Stimulated activated CD8-positive, alpha-beta memory T cell treated with anti-CD3 and anti-CD28 coated beads, Interleukin-15, amount 100 ng/mL, for 24 hours (primary cell): ENCODE results near the gene S100A7.
"Not testable (repeated sequence)": the region's sequence is repeated elsewhere in the genome, so short reads cannot be mapped to it uniquely, and the experiment has no call there.

Experiments
- DNase-seq: peaks from one replicate; pipeline ENCODE4 v3.0.0-alpha.2; 2020; ENCODE audit warnings: low read depth

Gene S100A7

DNA sequence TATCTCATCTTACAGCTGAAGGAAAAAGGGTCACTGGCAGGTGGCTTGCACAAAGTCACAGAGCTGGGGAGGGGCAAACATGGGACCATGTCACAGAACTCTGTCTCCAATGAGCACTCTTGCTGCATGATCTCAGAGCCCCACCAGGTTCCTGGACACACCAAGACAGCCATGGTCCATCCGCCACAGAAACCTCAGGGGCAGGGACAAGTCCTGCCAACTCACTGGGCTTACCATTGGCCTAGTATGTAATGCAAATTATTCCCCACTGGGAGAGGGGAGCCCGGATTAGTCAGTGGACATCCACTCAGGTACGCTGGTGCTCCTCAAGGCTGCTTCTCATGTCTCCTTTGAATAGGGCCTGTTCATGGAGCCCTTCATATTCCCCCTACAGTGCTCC is 29.9 kb downstream of the S100A7 start:
- DNase-seq = no peak

DNA sequence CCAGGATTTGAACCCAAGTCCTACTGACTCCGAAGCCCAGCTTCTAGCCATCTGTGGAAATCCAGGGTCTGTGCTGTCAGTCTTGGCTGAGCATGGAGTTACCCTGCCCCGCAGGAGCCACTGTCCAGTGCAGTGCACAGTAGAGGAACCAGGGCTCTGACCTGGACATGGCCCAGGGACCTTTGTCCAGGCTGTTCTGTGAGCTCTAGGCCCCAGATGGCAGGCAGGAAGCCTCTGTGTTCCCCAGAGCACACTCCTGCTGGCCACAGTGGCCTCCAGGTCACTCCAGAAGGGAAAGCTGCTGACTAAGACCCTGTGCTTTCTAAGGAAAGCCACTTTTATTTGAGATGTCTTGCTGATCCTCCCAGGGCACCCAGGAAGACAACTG is 30.3 kb downstream of the S100A7 start:
- no peak for DNase-seq

DNA sequence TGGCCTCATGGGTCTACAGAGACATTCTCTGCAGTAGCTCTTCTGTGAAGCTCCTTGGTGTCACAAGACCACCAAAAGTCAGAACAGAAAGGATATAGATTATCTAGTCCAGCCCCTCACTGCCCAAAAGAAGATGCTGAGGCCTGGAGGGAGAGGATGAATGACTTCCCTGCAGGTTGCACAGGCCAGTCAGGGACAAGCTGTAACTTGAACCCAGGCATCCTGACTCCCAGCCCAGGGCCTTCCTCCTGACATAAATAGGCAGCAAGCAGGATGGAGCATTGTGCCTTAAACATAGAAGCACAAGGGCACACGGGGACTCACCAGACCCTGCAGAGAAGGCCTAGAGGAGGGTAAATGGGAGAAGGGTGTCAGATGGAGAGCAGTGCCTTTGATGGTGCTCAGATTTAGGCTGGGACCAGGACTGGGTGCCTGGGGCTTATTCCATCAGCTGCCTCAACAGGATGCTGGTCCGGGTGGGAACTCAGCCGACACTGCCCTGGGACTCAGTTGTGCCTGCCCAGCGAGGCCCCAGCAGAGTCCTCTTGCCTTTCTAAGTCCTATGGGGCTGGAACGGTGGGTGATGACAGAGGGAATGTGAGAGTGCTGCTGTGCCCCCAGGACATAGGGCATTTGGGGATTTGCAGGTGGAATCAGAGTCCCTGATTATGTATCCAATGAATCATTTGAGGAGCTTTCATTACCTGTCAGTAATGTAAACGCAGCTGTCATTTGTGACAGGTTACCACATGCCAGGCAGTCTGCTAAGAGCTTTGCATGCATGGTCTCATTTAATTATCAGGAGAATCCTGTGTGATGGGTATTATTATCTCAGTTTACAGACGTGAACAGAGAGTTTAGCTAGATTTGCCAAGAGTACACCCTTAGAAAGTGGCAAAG is 30.9 kb downstream of the S100A7 start:
- no peak for DNase-seq

DNA sequence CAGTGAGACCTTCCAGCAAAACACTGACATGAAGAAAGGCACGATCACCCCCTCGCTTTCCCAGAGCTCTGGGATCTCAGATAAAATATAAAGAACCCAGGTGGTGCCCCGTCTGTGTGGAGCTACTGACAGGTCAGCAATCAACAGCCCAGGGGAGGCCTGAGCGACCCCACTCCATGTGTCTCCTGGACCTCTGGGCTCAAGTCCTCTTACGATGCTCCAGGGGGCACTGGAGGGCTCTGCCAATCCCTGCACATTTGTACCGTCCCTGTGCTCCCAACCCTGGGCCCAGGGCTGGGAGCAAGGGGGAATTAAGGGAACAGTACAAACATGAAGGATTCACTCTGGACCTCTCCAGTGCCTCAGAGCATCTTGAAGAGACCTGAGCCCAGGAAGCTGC is 31.7 kb downstream of the S100A7 start:
- no peak for DNase-seq

DNA sequence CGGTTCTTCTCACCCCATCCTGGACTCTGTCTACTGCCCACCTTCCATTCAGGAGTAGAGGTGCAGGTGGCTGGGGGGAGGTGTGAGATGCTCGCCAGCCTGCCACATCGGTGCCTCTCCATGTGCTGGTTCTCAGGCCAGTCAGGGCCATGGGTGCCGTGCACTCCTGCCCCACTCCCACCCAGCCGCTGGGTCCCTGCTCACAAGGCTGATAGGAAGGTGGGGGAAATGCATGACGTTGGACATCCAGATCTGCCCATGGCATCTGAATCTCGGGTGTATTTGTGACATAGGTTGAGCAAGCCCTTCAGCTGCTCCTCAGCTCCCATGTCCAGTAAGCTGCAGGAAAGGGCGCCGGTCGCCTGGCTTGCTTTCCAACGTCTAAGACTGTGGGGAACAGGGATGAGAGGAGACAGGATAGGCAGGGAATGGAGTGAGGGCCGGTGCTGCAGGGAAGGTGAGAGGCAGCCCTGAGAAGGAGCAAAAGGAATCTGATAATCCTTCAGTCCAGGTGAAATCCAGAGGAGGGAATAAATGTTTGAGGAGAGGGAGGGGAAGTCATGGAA is 32.3 kb downstream of the S100A7 start:
- no peak for DNase-seq

DNA sequence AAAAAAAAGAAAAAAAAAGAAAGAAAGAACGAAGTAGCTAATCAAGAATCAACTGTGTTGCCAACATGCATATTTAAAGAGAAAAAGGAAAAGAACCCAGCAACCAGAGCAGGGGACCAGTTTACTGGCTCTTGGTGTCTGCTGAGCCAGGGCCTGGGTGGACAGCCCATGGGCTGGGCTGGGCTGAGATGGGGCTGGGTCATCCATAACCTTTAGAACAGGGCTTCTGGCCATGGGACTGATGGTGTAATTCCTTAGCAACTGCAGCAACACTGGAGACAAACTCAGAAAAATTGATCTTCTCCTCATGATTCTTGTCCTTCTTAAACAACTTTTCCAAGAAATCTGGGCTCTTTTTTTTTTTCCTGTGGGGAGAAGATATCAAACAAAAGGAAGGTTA is 33.6 kb downstream of the S100A7 start:
- DNase-seq = no peak

DNA sequence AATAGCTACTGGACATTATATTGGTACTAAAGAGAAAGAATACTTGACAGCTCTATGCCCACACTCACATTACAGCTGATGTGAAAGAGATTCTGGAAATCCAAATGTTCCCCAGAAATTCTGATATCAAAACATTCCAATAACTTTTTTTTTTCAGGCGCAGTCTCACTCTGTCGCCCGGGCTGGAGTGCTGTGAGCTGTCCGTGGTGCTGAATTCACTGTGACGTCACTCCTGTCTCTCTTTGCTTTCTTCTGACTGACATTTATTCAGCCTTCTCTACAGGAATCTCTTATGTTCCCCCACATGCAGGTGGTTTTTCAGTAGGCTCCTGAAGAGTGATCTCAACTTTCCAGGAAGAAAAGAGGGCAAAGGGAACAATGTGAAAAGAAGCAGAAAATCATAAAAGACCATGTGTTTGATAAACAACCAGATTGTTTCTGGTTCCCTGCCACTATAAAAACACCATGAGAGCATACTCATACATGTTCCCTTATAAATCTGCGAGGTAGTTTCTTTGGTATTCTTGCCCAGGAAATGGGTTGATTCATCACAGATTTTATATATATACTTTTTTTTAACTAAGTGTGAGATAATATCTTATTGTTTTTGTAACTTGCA is 37.9 kb downstream of the S100A7 start:
- DNase-seq = peak; percentile 40

DNA sequence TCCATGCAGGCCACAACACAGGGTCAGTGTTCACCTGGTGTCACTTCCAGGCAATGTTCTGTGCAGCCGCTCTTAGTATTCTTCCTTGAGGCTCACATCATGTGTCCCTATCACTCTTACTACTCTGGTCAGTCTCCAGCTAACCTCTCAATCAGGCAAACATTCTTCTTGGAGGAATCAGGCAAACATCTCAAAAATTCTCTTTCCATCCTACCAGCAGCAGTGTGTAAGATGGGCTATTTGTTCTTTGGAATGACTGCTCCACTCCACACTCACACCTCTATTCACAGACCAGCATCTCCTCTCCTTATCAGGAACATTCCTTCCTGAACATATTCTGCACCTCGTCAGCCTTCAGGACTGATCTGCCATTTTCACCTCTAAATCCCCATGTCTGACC is 40.1 kb downstream of the S100A7 start:
- no peak for DNase-seq

DNA sequence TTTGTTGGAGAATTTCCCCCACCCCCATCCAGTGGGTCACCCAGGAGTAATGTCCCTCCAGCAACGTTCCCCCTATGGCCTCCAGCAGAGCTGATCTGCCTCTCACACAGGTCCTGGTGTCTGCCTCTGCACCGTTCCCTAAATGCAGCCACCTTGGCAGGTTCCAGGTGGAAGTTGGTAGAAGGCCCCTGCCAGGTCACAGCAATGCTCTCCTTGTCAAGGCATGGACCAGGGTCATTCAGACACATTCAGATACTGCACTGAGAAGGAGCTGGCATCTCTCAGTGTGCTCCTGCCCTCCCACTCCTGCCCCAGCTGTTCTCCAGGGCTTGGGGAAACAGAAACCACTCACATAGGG is 41.0 kb downstream of the S100A7 start:
- DNase-seq = not testable (repeated sequence)

DNA sequence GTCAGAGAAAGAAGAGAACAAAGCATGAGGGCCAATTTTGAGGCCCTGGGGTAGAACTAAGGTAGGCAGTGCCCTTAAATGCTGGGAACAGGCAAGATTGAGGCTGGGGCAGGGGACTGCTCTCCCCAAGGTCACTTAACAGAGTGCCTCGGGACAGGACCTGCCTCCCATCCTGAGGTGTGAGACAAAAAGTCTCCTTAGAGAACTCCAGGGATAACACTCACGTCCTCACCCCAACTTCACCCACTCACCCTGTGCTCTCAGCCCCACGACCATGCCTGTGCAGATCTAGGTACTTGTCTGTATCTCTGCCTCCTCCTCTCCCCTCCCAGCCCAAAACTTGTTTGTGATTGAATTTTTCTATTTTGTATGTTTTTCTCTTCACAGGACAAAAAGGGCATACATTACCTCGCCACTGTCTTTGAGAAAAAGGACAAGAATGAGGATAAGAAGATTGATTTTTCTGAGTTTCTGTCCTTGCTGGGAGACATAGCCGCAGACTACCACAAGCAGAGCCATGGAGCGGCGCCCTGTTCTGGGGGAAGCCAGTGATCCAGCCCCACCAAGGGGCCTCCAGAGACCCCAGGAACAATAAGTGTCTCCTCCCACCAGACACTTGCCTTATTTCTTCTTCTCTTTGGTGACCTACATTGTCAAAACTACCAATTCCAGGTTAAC is 41.6 kb downstream of the S100A7 start:
- not testable (repeated sequence) for DNase-seq

DNA sequence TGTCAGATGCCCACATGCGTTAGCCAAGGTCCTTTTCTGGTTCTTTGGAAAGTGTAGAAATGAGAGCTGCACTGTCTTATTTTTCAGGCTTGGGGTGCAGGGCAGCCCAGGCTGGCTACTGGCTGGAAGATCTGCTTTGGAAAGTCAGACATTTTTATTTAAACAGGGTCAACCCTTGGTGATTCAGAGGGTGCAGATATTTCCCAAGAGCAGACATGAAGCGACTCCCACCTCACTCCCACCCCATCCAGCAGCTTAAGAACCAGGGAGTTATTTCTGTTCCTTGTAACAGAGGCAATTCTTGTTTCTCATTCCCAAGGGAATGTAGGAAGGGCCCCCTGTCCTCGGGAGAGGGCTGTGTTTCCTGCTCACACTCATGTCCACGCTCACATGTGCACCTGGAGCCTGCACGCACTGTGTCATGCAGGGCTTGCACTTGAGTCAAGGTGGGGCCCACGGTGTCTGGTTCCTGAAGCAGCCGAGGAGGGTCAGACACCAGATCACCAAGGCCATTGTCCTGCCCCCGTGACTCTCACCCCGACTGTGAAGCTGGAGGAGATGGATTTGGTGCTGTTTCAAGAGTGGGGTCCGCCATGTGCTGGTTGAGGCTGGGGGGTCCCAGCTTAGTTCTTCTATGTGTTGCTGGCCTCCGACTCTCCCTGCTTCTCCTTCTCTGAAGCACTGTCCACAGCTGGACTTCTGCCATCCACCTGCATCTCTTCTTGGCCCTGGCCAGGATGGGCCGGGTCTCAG is 43.1 kb downstream of the S100A7 start:
- DNase-seq = no peak

DNA sequence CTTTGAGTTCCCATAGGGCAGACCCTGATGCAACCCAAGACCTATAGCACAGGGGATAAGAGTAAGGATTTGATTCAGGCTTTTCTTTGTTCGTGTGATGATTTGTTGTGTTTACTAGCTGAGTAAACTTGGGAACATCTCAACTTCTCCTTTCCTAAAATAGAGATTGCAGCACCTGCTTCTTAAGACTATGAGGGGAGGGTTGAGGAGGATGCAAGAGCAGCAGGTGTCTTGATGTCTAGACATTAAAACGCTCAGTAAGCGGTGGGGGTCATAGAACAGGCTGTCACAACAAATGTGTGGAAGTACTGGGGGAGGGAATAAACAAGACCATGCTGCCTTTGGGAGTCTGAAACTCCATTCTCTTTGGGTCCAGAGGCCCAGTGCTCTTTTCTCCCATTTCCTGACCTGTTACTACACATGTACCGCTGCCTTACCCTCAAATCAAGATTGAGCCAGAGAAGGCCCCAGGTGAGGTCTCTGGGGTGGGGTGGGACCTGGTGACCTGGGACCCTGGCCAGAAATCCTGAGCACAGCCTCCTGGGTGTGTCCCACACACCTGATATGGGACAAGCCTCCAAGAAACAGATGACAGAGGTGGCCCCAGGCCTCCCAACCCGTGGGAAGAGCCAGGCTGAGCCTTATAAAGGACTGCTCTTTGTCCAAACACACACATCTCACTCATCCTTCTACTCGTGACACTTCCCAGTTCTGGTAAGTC is 44.4 kb downstream of the S100A7 start, which contains the start of gene S100A7A:
S100A7A (plus strand) TSS at position 671 of the 721 bp plus-strand sequence. CDS start 1,563 bp downstream, outside the sequence.
- DNase-seq = no peak

DNA sequence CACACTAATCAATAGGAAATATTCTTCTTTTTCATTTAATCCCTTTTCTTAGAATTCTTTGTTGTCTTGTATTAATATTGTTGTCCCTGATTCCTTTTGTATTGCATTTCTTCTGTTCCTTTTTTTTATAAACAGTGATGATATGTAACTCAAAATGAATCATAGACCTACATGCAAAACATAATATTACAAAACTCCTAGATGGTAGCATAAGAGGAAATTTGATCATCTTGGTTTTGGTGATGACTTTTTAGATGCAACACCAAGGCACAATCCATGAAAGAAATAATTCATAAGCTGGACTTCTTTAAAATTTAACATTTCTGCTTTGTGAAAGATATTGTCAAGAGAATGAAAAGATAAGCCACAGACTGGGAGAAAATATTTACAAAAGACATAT is 46.5 kb downstream of the S100A7 start:
- DNase-seq = not testable (repeated sequence)
